Colonic mucosa (tissue), 4 donors: Measurements from ENCODE around the gene GPANK1. TPM values are rescaled to one million over a fixed set of nuclear protein-coding genes. Genes with fewer than 3 reads are reported as not detected.

ENCODE experiments used
- DNase-seq: peaks from one replicate; pipeline ENCODE4 v3.0.0-alpha.2; 2020
- H3K27ac ChIP-seq: fragments of 200-600 bp; one replicate; pipeline ENCODE4 v1.8.0; 2021
- H3K27me3 ChIP-seq: fragments of 200-600 bp; one replicate; pipeline ENCODE4 v1.8.0; 2021
- H3K36me3 ChIP-seq: fragments of 200-600 bp; one replicate; pipeline ENCODE4 v1.8.0; 2021
- H3K4me1 ChIP-seq: fragments of 200-600 bp; one replicate; pipeline ENCODE4 v1.8.0; 2021; ENCODE audit warnings: mild to moderate bottlenecking
- H3K4me3 ChIP-seq: fragments of 200-600 bp; one replicate; pipeline ENCODE4 v1.8.0; 2021
- H3K9ac ChIP-seq, 2 donors: one replicate each; pipeline ENCODE4 v1.7.0; 2013; ENCODE audit warnings: control low read depth in 2 of 2, low read depth in 2 of 2, low read length in 2 of 2
- H3K9me3 ChIP-seq: fragments of 200-600 bp; one replicate; pipeline ENCODE4 v1.8.0; 2021
- intact Hi-C: fragments of 100-400 bp; cut with DNase I; formaldehyde crosslinking; loops from one replicate; pipeline ENCODE4 v1.14.1; 2022
- total RNA-seq, 2 donors: library from RNA; stranded (reverse); fragmentation: NEBNext Ultra II Directional in 1 of 2; extraction: Animal tissue kit (Norgen Biotek cat#: 25700) in 1 of 2; gene quantifications; one replicate each; pipeline ENCODE4 v1.2.1, GENCODE V29; 2021
- TF ChIP-seq, protein P1 (sequence below): fragments of 200-600 bp; IDR thresholded peaks from one replicate; pipeline ENCODE4 v1.8.0; 2022; ENCODE audit warnings: antibody characterized with exemption, mild to moderate bottlenecking
- donor health status: healthy.
- donor health status: DM: no; HTN: no; CAD: no.
- donor health status: DM: no; HTN: no; CAD: no.

GPANK1 gene
- total RNA-seq, 2 donors from 2014 or later = 11.0 to 14.9 TPM

DNA sequence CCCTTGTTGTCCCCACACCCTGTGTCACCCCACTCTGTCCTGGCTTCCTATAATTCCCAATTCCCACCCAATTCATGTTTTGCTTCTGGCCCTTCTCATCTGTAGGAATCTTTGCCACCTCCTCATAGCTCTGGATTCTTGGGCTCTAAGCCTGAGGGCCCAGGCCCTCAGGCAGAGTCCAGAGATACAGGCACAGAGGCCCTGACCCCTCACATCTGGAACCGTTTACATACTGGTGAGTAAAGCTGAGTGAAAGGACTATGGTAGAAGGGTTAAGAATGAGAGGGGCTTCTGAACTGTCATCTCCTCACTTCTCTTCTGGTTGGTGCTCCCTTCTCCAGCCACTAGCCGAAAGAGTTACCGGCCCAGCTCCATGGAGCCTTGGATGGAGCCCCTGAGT lies 30.7 kb downstream of the GPANK1 start:
- no peak for DNase-seq
- intact Hi-C loops = no loop called here

GRCh38 chr6:31633447-31633846 lies 31.4 kb downstream of the GPANK1 start:
- H3K4me3 ChIP-seq = no peak overlapping the region
- no peak for DNase-seq
- H3K4me1 ChIP-seq = no peaks in the 10 kb centered on the region
- H3K27ac ChIP-seq = no peak overlapping the region
- intact Hi-C loops = no loop called here
- TF ChIP-seq, protein P1, sequence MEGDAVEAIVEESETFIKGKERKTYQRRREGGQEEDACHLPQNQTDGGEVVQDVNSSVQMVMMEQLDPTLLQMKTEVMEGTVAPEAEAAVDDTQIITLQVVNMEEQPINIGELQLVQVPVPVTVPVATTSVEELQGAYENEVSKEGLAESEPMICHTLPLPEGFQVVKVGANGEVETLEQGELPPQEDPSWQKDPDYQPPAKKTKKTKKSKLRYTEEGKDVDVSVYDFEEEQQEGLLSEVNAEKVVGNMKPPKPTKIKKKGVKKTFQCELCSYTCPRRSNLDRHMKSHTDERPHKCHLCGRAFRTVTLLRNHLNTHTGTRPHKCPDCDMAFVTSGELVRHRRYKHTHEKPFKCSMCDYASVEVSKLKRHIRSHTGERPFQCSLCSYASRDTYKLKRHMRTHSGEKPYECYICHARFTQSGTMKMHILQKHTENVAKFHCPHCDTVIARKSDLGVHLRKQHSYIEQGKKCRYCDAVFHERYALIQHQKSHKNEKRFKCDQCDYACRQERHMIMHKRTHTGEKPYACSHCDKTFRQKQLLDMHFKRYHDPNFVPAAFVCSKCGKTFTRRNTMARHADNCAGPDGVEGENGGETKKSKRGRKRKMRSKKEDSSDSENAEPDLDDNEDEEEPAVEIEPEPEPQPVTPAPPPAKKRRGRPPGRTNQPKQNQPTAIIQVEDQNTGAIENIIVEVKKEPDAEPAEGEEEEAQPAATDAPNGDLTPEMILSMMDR = no peak
- no peaks in the 10 kb centered on the region for H3K27me3 ChIP-seq
- no peaks in the 10 kb centered on the region for H3K9me3 ChIP-seq
- no peak overlapping the region for H3K9ac ChIP-seq
- peaks cover 36% of the 10 kb centered on the region for H3K36me3 ChIP-seq

More for the DNA sequence above, 30.7 kb downstream of the GPANK1 start:
- H3K36me3 ChIP-seq = peaks cover 33% of the 10 kb centered on the region
- no peaks in the 10 kb centered on the region for H3K9me3 ChIP-seq
- no peaks in the 10 kb centered on the region for H3K4me1 ChIP-seq
- TF ChIP-seq, protein P1 = no peak
- no peak overlapping the region for H3K4me3 ChIP-seq
- no peak overlapping the region for H3K9ac ChIP-seq
- no peak overlapping the region for H3K27ac ChIP-seq
- H3K27me3 ChIP-seq = no peaks in the 10 kb centered on the region

DNA sequence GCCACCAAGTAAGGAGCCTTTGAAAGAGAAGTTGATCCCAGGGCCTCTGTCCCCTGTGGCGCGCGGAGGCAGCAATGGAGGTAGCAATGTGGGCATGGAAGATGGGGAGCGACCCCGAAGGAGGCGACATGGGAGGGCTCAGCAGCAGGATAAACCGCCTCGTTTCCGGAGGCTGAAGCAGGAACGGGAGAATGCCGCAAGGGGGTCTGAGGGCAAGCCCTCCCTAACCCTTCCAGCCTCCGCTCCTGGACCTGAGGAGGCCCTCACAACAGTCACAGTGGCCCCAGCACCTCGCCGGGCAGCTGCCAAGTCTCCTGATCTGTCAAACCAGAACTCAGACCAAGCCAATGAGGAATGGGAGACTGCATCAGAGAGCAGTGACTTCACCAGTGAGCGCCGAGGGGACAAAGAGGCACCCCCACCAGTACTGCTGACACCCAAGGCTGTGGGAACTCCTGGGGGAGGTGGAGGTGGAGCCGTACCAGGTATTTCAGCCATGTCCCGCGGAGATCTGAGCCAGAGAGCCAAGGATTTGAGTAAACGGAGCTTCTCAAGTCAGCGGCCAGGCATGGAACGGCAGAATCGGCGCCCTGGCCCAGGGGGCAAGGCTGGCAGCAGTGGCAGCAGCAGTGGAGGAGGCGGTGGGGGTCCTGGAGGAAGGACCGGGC lies 32.4 kb downstream of the GPANK1 start:
- DNase-seq = no peak
- H3K4me1 ChIP-seq = no peaks in the 10 kb centered on the region
- TF ChIP-seq, protein P1 = no peak

DNA sequence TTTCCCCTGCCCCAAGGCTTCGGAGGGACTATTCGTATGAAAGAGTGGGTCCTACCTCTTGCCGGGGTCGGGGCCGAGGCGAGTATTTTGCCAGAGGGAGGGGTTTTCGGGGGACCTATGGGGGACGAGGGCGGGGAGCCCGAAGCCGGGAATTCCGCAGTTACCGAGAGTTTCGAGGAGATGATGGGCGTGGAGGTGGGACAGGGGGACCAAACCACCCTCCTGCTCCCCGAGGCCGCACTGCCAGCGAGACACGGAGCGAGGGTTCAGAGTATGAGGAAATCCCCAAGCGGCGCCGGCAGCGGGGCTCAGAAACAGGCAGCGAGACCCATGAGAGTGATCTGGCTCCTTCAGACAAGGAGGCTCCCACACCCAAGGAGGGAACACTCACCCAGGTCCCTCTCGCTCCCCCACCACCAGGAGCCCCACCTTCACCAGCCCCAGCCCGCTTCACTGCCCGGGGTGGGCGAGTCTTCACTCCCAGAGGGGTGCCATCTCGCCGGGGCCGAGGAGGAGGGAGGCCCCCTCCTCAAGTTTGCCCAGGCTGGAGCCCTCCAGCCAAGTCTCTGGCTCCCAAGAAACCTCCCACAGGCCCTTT lies 33.0 kb downstream of the GPANK1 start:
- Histone ChIP-seq H3K36me3 (peaks cover 46% of the 10 kb centered on the region), H3K9me3 (no peaks in the 10 kb centered on the region), H3K4me3 (no peak overlapping the region), H3K9ac (no peak overlapping the region), H3K4me1 (no peaks in the 10 kb centered on the region), H3K27me3 (no peaks in the 10 kb centered on the region), H3K27ac (no peak overlapping the region)
- DNase-seq = no peak
- TF ChIP-seq, protein P1 = no peak
- intact Hi-C loops = no loop called here

More for the DNA sequence above, 32.4 kb downstream of the GPANK1 start:
- Histone ChIP-seq H3K4me3 (no peak overlapping the region), H3K9ac (no peak overlapping the region), H3K36me3 (peaks cover 46% of the 10 kb centered on the region), H3K9me3 (no peaks in the 10 kb centered on the region), H3K27me3 (no peaks in the 10 kb centered on the region), H3K27ac (no peak overlapping the region)
- intact Hi-C loops = no loop called here

GRCh38 chr6:31631209-31631608 lies 33.6 kb downstream of the GPANK1 start:
- Histone ChIP-seq H3K9ac (no peak overlapping the region), H3K27me3 (no peaks in the 10 kb centered on the region), H3K4me3 (no peak overlapping the region), H3K4me1 (no peaks in the 10 kb centered on the region), H3K36me3 (peaks cover 51% of the 10 kb centered on the region), H3K9me3 (no peaks in the 10 kb centered on the region), H3K27ac (no peak overlapping the region)
- intact Hi-C loops = no loop called here
- DNase-seq = no peak
- TF ChIP-seq, protein P1 = no peak
